ENCODE data around the gene SPOCK3. TPM values are rescaled to one million over a fixed set of nuclear protein-coding genes. Genes with fewer than 3 reads are reported as not detected.
"Not testable (repeated sequence)": the region's sequence is repeated elsewhere in the genome, so short reads cannot be mapped to it uniquely, and the experiment has no call there.

Gene SPOCK3
- under 1 TPM in 1 of 2 experiments, not detected in 1; 0.44 TPM for total RNA-seq

DNA sequence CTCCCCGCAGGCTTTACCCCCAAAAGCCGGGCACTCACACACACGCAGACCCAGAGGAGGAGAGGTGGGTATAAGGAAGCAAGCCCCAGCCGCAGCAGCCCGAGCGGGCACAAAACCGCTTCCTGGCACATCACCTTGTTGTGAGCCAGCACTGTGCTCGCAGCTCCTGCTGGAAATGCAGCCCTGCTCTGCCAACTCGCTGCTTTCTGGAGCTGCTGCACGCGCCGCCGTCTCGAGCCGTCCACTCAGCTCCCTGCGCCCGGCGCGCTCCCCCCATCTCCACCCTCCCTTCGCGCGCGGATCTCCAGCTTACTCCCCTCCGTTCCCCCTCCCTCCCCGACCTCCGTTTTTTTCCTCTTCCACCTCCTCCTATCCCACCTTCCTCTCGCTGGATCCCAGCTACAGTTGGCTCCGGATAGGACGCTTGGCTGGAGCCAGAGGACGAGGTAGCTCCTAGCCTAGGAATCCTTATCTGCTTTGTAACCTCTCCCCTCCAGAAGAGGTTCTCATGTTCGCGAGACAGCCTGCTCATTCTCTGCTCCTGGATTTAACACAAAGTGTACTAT is at the start of gene SPOCK3:
Gene SPOCK3 (minus strand): TSS at position 179 of the 566 bp plus-strand sequence.
- peaks cover 39% of the 10 kb centered on the region for H3K27me3 Mint-ChIP-seq
- peak within 1 kb of the TSS; percentile 74 for H3K4me3 Mint-ChIP-seq
- no peaks in the 10 kb centered on the region for H3K36me3 Mint-ChIP-seq
- peak; percentile 13 for DNase-seq
- H3K4me1 Mint-ChIP-seq, result peaks cover 8% of the 10 kb centered on the region
- H3K27ac Mint-ChIP-seq, result no peak within 1 kb of the TSS
- no peaks in the 10 kb centered on the region for H3K9me3 Mint-ChIP-seq

DNA sequence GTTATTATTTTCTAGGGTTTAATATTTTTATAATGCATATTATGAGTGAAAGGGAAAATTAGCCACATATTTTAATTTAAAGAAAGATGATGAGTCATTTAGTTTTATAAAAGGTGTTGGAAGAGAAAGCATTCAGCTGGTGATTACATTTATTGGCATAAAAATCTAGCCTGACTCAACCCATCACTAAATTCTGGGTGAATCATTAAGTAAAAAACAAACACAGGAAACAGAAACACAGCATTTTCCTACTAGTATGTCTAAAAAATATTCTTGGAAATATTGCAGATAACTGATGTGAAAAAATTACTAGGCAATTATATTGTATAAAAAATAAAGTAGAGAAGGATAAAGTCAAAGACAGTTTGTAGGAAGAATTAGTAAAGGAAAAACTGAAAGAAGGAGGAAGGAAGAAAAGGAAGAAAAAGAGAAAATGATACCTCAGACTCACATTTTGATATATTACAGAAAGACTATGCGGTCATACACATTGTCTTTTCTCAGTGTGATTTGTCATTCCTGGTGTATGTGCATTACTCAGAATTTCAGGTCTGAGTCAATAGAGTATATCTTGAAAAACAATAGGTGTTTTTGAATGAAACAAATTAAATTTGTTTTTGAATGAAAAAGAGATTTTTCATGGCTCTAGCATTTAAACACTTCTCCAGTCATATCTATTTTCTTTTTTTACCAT is 48.0 kb upstream of the SPOCK3 start:
- no peak overlapping the region for H3K4me3 Mint-ChIP-seq
- H3K27ac Mint-ChIP-seq, result no peak overlapping the region
- no peaks in the 10 kb centered on the region for H3K36me3 Mint-ChIP-seq
- no peak for DNase-seq
- H3K9me3 Mint-ChIP-seq, result peaks cover 11% of the 10 kb centered on the region
- no peaks in the 10 kb centered on the region for H3K4me1 Mint-ChIP-seq
- no peaks in the 10 kb centered on the region for H3K27me3 Mint-ChIP-seq

DNA sequence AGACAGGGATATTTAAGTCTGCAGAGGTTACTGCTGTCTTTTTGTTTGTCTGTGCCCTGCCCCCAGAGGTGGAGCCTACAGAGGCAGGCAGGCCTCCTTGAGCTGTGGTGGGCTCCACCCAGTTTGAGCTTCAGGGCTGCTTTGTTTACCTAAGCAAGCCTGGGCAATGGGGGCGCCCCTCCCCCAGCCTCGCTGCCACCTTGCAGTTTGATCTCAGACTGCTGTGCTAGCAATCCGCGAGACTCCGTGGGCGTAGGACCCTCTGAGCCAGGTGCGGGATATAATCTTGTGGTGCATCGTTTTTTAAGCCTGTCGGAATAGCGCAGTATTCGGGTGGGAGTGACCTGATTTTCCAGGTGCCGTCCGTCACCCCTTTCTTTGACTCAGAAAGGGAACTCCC is 47.3 kb upstream of the SPOCK3 start:
- not testable (repeated sequence) for H3K4me1 Mint-ChIP-seq, H3K27me3 Mint-ChIP-seq, H3K4me3 Mint-ChIP-seq, H3K36me3 Mint-ChIP-seq, DNase-seq, H3K27ac Mint-ChIP-seq, H3K9me3 Mint-ChIP-seq

DNA sequence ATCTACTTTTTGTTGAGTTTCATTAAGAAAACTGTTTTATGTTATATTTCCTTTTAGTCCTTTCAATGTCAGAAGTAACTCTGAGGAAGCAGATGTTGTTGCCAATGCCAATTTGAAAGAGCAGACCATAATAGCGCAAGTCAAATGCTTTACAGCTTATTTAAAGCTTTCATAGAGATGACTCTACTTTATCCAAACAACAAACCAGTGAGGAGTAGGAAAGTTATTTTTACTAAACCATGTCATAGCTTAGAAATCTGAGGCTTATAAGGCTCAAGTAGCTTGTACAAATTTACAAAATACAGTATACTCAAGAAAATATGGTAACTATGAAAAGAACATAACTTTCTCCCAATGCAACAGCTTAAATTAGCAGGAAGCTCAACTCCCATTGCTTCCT is 40.1 kb upstream of the SPOCK3 start:
- H3K9me3 Mint-ChIP-seq, result peaks cover 7% of the 10 kb centered on the region
- no peak for DNase-seq
- H3K27me3 Mint-ChIP-seq, result no peaks in the 10 kb centered on the region
- H3K36me3 Mint-ChIP-seq, result no peaks in the 10 kb centered on the region
- H3K4me1 Mint-ChIP-seq, result no peaks in the 10 kb centered on the region
- H3K4me3 Mint-ChIP-seq, result no peak overlapping the region
- H3K27ac Mint-ChIP-seq, result no peak overlapping the region

DNA sequence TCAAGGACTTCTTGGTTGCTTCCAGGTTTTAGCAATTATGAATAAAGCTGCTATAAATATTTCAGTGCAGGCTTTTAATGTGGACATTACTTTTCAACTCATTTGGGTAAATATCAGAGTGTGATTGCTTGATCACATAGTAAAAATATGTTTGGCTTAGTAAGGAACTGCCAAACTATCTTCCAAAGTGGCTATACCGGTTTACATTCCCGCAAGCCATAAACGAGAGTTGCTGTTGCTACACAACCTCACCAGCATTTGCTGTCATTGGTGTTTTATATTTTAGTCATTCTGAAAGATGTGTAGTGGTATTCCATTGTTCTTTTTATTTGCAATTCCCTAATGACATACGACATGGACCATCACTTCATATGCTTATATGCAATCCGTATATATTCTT is 30.9 kb upstream of the SPOCK3 start:
- no peak for DNase-seq
- Mint-ChIP-seq H3K9me3 (no peaks in the 10 kb centered on the region), H3K4me1 (no peaks in the 10 kb centered on the region), H3K27ac (no peak overlapping the region), H3K4me3 (no peak overlapping the region), H3K36me3 (no peaks in the 10 kb centered on the region), H3K27me3 (no peaks in the 10 kb centered on the region)

DNA sequence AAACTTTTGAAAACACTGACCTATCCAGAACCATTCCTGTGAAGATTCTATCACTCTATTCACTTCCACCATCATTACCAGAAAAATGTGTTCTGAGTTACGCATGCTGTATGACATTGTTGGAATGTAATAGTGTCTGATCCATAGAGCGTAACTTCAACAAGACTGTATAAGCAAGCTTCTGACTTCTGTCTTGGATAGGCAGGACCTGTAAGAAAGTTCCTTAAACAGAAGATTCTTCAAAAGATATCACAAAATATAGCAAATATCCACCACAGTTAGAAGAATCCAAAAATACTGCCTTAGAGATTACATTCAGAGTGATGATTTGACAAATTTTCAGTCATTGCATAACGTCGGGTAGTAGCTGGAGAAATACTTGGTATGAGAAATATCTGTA is 14.0 kb upstream of the SPOCK3 start:
- no peak overlapping the region for H3K4me3 Mint-ChIP-seq
- H3K9me3 Mint-ChIP-seq, result no peaks in the 10 kb centered on the region
- H3K36me3 Mint-ChIP-seq, result no peaks in the 10 kb centered on the region
- H3K27me3 Mint-ChIP-seq, result no peaks in the 10 kb centered on the region
- no peak for DNase-seq
- H3K4me1 Mint-ChIP-seq, result no peaks in the 10 kb centered on the region
- H3K27ac Mint-ChIP-seq, result no peak overlapping the region

DNA sequence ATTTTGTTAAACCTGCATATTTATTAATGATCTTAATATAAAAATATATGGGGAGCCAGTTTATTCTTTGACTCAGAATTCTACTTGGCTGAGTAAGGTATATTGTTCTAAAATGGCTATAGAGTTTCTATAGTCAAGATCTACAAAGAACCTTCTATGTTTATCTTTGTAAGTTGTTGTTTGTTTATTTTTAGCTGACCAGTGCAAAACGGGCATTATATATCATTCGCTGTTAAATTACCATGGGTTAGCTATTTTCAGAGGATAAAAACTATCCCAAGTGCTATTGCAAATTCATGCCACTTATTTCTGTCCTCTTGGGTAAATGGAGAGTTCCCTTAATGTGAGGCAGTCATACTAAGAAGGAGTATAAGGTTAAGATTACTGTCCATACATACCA is 5.3 kb upstream of the SPOCK3 start:
- Mint-ChIP-seq H3K4me1 (peaks cover 4% of the 10 kb centered on the region), H3K27ac (no peak overlapping the region), H3K4me3 (no peak overlapping the region), H3K27me3 (peaks cover 14% of the 10 kb centered on the region), H3K36me3 (no peaks in the 10 kb centered on the region), H3K9me3 (no peaks in the 10 kb centered on the region)
- no peak for DNase-seq

DNA sequence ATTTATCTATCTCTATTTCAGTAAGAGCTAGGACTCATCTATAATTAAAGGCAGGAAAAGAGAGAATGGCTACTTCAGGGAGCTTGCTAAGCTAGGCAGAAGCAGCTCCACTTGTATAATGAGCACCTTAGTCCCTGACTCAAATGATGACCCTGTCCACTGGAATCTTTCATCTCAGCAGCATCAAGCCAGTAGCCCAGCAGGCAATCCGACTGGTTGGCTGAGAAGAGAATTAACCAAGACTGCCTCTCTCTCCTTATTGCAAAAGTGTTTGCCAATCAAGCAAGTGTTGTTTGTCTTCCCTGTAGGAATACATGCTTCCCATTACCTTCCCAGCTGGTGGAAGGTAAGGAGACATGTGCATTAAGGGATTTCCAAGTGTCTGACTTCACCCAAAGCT is 3.9 kb upstream of the SPOCK3 start:
- no peaks in the 10 kb centered on the region for H3K36me3 Mint-ChIP-seq
- H3K9me3 Mint-ChIP-seq, result no peaks in the 10 kb centered on the region
- H3K27ac Mint-ChIP-seq, result no peak overlapping the region
- no peak for DNase-seq
- peaks cover 28% of the 10 kb centered on the region for H3K27me3 Mint-ChIP-seq
- H3K4me1 Mint-ChIP-seq, result peaks cover 8% of the 10 kb centered on the region
- no peak overlapping the region for H3K4me3 Mint-ChIP-seq

DNA sequence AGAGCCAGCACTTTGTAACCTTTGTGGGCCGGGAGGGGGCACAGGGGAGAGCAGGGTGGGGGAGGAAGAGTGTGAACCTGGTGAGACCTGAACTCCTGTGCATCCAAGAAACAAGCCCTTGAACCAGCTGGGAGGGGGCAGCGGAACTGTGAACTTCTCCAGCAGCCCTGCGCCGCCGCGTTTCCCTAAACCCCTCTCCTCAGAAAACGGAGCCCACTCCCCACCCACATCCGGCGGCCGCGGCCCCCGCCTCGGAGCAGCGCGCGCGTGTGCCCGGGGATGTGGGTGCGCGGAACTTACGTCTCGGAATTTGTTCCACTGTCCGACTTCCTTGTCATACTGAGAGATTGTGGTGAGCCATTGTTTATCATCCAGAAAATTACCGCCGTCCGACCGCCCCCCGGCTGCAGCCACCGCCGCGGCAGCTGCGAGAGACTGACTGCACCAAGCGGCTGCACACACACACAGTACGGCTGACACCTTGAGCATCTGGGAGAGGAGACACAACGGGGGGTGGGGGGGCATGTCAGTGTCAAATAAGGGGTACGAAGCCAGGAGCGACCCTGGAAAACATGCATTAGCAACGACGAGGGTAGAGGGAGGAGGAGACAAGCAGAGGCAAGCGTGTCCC is 494 bp downstream of the SPOCK3 start:
- DNase-seq, result peak; percentile 19
- peaks cover 8% of the 10 kb centered on the region for H3K4me1 Mint-ChIP-seq
- H3K27me3 Mint-ChIP-seq, result peaks cover 39% of the 10 kb centered on the region
- H3K27ac Mint-ChIP-seq, result no peak overlapping the region
- no peaks in the 10 kb centered on the region for H3K36me3 Mint-ChIP-seq
- H3K4me3 Mint-ChIP-seq, result peak overlapping the region; percentile 74
- H3K9me3 Mint-ChIP-seq, result no peaks in the 10 kb centered on the region

DNA sequence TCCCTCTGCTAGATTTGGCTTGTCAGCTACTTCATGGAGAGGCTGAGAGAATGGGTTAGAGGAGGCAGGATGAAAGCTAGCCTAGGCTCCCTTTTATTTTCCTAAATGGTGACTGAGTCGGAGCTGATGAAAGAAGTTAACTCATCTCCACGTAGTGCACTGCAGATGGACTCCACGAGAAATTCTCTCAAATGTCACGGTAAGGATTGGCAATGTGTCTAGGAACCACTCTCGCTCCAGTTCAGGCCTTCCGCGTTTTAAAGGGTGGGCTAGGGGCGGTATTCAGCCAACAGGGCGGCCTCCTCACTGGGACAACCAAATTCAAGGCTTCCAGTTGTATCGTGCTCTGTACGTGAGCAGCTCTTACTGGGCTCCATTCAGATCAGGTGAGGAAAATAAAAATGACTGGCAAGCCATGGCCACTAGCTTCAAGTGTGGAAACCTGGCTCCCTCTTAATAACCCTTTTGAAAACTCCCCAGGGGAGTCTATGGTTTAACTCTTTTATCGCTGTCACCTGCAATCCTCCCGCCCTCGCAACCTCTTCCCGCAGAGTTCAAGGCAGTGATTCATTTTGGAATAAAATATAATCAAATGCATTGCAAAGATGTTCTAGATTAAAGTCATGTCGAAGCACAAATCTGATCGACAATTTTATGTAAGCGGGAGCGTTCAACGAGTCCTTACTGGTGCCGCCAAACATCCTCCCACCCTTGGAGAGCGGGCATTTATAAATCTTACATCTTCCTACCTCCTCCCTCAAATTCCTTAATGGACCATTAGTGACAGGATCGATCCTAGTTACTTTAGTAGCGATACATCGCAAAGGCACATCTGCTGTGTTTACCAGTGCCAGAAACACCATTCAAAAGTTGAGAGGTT is 1.2 kb downstream of the SPOCK3 start:
- no peaks in the 10 kb centered on the region for H3K9me3 Mint-ChIP-seq
- H3K4me1 Mint-ChIP-seq, result peaks cover 8% of the 10 kb centered on the region
- peaks cover 39% of the 10 kb centered on the region for H3K27me3 Mint-ChIP-seq
- peak overlapping the region; percentile 74 for H3K4me3 Mint-ChIP-seq
- H3K36me3 Mint-ChIP-seq, result no peaks in the 10 kb centered on the region
- no peak overlapping the region for H3K27ac Mint-ChIP-seq
- DNase-seq, result no peak

DNA sequence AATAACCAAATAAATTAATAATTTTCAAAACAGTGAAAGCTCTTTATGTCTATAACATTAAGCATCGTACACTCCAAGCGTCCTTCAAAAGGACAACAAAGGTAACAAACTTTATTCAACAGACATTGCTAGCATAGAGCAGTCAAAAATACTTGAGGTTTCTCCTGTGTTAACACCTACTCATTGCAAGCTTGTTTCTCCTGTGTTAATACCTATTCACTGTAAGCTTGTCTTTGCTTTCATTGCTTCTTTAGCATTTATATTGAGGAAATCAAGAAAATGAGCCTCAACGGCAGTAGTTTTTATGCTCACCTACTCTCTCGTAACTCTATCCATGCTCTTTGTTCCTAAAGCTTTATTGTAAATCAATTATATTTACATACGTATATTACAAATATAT is 3.5 kb downstream of the SPOCK3 start:
- no peaks in the 10 kb centered on the region for H3K36me3 Mint-ChIP-seq
- peaks cover 36% of the 10 kb centered on the region for H3K27me3 Mint-ChIP-seq

DNA sequence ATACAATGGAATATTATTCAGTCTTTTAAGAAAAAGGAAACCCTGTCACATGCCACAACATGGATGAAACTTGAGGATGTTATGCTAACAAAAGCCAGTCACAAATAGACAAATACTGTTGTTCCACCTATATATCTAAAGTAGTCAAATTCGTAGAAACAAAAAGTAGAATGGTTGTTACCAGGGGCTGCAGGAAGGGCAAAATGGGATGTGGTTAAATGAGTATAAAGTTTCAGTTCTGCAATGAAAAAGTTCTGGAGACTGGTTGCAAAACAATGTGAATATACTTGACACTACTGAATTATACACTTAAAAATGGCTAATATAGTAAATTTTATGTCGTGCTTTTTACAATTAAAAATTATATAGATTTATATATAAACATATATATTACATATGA is 12.2 kb downstream of the SPOCK3 start:
- no peak for DNase-seq
- no peak overlapping the region for H3K27ac Mint-ChIP-seq
- no peaks in the 10 kb centered on the region for H3K27me3 Mint-ChIP-seq
- H3K4me3 Mint-ChIP-seq, result no peak overlapping the region
- H3K9me3 Mint-ChIP-seq, result no peaks in the 10 kb centered on the region
- H3K36me3 Mint-ChIP-seq, result no peaks in the 10 kb centered on the region
- H3K4me1 Mint-ChIP-seq, result no peaks in the 10 kb centered on the region

More for the DNA sequence above, 3.5 kb downstream of the SPOCK3 start:
- no peaks in the 10 kb centered on the region for H3K9me3 Mint-ChIP-seq
- DNase-seq, result no peak
- H3K4me1 Mint-ChIP-seq, result peaks cover 8% of the 10 kb centered on the region
- no peak overlapping the region for H3K27ac Mint-ChIP-seq
- no peak overlapping the region for H3K4me3 Mint-ChIP-seq

DNA sequence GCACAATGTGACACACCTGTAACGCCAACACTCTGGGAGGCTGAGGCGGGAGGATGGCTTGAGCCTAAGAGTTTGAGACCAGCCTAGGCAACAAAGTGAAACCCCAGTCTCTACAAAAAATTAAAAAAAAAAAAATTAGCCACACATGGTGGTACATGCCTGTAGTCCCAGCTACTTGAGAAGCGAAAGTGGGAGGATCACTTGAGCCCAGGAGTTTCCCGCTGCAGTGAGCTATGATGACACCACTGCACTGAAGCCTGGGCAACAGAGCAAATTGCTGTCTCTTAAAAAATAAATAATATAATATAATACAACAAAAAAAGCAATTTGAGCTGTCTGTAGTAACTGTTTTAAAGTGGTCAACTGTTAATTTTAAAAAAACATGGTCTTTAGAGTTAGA is 13.2 kb downstream of the SPOCK3 start:
- H3K36me3 Mint-ChIP-seq, result no peaks in the 10 kb centered on the region
- H3K27ac Mint-ChIP-seq, result no peak overlapping the region
- H3K27me3 Mint-ChIP-seq, result no peaks in the 10 kb centered on the region
- H3K4me1 Mint-ChIP-seq, result no peaks in the 10 kb centered on the region
- DNase-seq, result no peak
- no peak overlapping the region for H3K4me3 Mint-ChIP-seq
- no peaks in the 10 kb centered on the region for H3K9me3 Mint-ChIP-seq

DNA sequence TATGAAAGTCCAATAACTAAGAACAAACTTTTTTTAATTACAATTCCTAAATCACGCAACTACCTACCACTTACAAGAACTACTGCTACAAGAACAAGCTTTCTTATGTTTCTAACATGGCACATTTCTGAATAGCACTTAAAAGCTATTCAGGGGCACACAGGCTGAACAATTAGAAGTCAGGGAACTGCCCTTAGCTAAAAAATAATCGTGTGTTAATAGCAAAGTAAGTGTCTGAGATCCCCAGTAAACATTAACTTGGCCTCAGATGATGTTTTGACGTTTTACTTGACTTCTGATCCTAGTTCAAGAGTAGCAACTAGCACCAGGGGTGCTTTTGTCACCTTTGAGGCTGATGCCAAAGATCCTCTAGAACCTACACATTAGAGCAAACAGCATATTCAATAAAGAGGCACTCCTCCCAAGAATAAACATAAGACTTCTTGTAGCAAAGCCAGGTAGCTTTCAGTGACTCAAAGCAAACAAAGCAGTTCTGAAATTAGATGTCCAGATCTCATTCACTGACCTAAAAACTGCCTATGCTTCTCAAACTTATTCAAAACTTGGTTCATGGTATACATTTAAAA is 16.2 kb downstream of the SPOCK3 start:
- no peaks in the 10 kb centered on the region for H3K27me3 Mint-ChIP-seq
- H3K4me3 Mint-ChIP-seq, result no peak overlapping the region
- H3K27ac Mint-ChIP-seq, result no peak overlapping the region
- no peaks in the 10 kb centered on the region for H3K9me3 Mint-ChIP-seq
- no peaks in the 10 kb centered on the region for H3K4me1 Mint-ChIP-seq
- no peaks in the 10 kb centered on the region for H3K36me3 Mint-ChIP-seq
- DNase-seq, result no peak

DNA sequence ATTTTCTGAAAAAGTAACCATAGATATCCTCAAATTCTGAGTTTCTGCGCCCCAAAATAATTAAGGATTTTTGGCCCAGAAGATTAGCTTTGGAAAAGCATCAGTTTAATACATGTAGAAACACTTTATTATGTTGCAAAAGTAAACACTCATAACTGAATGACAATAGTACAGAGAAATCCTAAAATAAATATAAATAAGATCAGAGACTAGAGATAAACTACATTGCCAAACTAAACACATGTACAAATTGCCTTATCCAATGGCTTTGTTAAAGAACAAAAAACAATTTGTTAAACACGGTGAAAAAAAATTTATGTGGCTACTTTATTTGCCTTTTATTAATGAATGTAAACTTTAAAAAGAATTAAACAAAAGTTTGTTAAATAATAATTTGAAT is 17.5 kb downstream of the SPOCK3 start:
- Mint-ChIP-seq H3K9me3 (no peaks in the 10 kb centered on the region), H3K4me1 (no peaks in the 10 kb centered on the region), H3K27ac (no peak overlapping the region), H3K36me3 (no peaks in the 10 kb centered on the region), H3K27me3 (no peaks in the 10 kb centered on the region), H3K4me3 (no peak overlapping the region)
- no peak for DNase-seq

Measured in activated naive CD8-positive, alpha-beta T cell treated with anti-CD3 and anti-CD28 coated beads for 36 hours (primary cell).